Left hindlimb (tissue), 1 donor: Measurements from ENCODE around the gene GPR37L1.

Experiments
- DNase-seq: peaks from one replicate; pipeline ENCODE4 v3.0.0-alpha.2; 2018

GPR37L1 gene, protein sequence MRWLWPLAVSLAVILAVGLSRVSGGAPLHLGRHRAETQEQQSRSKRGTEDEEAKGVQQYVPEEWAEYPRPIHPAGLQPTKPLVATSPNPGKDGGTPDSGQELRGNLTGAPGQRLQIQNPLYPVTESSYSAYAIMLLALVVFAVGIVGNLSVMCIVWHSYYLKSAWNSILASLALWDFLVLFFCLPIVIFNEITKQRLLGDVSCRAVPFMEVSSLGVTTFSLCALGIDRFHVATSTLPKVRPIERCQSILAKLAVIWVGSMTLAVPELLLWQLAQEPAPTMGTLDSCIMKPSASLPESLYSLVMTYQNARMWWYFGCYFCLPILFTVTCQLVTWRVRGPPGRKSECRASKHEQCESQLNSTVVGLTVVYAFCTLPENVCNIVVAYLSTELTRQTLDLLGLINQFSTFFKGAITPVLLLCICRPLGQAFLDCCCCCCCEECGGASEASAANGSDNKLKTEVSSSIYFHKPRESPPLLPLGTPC

GRCh38 chr1:202122639-202123335 is at the start of gene GPR37L1:
Gene GPR37L1, plus strand, starts transcription at chr1:202122917. Its CDS starts 47 bp downstream, at chr1:202122964.
- no peak for DNase-seq

DNA sequence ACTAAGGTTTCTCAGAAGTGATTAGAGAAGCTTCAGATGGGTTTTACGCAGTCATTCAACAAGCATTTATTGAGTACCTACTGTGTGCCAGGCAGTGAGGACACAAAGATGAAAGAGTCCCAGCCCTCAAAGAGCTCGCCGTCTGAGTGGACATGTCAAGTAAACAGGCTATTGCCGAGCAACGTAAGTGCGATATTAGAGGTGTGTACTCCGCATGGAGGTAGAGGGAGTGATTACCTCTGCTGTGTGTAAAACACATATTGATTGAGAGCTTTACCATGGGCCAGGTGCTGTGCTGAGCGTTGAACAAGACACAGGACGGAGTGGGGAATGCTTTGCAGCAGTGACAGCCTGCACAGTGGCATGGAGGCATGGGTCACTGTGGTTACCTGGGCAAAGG is 49.5 kb upstream of the GPR37L1 start:
- no peak for DNase-seq

DNA sequence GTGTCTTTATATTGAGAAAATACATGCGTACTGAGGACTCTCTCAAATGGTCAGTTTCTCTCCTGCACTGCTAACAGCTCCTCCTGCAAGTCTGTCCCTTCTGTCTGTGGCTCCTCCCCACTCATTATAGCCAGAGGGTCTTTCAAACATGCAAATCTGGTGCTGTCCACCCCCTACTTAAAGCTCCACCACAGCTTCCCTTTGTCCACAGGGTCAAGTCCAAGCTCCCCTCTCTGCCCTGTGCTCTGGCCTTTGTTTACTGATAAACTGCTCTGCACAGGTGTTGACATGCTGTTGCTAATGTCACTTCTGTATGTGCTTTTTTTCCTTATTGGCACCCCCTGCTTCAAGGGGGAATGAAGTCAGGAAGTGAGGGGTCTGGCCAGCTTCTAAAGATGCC is 47.7 kb upstream of the GPR37L1 start:
- no peak for DNase-seq

DNA sequence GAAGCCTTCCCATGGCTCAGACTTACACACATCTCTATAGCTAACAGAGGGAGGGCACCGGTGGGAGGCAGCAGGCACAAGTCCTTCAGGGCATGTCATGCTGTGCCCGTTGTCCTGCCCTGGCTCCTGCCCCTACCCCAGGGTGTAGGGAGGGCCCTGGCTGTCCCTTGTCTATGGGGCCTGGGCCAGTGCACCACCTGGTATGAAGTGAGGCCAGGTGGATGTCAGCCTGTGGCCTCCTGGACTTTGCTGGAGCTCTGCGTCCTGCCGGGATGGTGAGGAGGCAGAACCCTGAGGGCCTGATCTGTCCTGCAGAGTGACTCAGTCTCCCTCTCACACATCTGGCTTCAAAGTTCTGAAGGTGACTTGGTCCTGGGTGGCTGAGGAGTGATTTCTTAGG is 47.3 kb upstream of the GPR37L1 start:
- DNase-seq = no peak

GRCh38 chr1:202076050-202076511 is 46.6 kb upstream of the GPR37L1 start:
- DNase-seq = no peak

- no peak for DNase-seq
Observed at GRCh38 chr1:202078241-202078640, 44.5 kb upstream of the GPR37L1 start.

DNA sequence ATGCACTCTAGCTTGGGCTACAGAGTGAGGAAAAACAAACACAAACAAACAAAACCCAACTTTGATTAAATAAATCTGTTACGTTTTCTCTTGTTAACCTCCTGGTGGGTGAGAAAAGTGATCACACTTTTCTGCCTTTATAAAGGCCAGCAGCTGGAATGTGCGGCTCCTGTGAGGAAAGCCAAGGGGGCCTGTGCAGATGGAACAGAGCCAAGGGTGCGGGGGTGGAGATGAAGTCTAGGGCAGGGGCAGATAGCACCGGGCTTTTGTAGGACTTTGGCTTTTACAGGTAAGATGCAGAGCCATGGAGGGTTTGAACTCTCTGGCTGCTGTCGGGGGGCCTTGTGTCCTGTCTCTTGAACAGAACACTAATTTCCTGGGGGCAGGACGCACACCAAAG is 40.7 kb upstream of the GPR37L1 start:
- no peak for DNase-seq

DNA sequence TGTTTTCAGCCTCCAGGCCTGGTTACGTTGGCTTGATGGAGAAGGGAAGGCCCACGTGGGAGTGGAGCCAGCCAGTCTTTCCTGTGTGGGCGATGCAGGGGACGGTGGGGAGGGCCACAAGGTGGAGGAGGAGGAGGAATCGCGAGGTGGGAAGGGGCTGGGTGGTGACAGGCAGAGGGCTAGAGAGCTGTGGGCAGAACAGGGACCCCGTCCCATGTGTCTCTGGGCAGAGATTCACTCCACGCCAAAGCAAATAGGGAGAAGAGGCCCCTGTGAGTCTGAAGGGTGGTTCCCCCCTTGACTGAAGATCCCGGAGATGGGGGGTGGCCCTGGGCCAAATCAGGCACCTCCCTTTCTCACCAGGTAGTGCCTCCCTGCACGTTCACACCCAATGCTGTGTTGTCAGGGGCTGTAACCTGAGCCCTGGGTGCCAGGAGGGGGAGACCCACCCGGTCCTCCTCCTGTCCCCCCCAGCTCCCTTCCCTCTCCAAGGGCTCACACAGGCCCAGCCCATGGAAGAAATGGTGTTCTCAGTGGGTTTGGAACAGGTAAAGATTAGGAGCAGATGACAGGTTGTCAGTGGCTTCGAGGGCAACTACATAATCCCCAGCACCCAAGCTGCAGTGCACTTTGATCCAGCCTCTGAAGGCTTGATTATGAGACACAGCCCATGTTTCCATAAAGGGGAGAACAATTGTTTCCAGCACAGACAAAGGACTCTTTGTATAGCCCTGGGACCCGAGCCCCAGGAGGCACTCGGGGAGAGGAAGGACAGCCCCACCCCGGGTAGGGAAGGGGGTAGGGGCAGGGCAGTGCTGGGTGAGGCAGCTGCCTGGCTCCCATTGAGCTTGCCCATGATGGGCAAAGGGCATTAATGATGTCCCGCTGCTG is 37.7 kb upstream of the GPR37L1 start:
- DNase-seq = no peak

DNA sequence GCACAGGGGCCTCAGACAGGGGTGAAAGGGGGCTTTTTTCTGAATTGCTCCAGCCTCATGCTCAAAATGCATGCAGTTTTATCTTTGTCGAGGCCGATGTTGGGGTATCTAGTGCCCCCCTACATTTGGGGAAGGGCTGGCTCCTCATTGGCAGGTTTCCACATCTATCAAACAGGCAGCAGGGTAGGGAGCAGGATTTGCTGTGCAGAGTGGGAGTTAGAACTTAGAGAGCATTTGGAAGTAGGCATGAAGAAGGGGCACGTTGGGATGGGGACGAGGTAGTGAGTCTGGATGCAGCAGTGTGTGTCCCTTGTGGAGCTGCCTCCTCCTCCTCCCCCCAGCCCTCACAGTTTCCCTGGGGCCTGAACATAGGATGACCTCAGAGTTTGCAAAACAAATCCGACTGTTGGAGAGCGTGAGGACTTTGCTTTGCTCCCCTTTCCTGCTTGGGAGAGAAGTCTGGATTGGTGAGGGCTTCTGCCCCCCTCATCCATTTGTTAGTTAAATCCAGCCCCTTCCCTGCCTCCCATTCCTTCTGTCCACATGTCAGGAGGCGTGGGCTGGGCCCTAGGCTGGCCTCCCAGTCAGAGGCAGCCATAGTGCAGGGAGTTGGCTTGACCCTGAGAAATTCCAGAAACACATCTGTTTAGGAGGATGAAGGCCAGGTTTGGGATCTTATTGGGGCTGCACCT is 36.9 kb upstream of the GPR37L1 start:
- no peak for DNase-seq

DNA sequence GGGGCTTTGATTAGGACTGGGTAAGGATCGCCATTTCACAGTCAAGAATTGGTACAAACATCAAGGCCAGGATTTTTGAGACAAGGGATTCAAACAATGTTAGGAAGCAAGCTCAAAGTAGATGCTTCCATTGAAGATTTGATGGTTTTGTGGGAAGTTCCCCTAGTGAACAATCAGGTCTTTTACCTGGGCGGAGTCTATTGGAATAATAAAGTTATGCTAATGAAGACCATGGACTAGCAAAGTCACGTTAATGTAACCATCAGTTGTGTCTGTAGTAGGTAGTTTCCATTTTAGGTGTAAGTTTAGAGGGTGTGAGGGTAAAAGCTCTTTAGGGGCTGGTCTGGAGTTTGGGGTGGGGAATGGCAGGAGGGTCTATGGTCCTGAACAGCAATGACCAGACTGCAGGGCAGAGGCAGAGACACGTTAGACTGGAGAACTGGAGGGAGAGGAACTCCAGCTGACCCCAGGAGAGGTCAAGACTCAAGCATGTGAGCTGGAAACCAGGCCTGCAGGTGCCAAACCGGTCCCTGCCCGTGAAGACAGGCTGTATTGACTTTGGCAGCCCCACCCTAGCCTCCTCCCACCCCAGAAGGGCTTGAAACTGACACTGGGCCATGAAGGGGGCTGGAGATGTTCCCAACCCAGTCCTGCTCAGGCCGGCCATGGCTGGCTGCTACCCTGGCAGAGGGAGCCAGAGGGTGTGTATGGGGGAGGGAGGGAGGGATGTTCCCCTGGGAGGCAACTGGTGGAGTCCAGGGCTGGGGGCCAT is 36.0 kb upstream of the GPR37L1 start:
- no peak for DNase-seq

DNA sequence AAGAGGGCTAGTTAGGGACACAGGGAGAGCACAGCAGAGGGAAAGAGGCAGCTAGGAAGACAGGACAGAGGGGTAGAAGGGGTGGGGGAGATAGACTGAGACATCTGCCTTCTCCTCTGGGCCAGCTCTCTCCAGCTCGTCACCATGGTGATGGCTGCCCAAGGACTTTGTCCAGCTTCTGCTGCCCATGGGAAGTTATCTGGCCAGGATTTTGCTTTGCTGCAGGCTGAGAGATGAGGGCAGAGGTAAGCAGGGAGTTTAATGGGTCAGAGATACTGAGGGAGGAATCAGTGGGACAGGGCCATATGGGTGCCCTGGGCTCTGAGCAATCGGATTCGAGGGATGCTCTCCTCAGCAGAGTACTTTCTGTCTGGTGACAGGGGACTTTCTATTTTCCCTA is 34.5 kb upstream of the GPR37L1 start:
- no peak for DNase-seq

DNA sequence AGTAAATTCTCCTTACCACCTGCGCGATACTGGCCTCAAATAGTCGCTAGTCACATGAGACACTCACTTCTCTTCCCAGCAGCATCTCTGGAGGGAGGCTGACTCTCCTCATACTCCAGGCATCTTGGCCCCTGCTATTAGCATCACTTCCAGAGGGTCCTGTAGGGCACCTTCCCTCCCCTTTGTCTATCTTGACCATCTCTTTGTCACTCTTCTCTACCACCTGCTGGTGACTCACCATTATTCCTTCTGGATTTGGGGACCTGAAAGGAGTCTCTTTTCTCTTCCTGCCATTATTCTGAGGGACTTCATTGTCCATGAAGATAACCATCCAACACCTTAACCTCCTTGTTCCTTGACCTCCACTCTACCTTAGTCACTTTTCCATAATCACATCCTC is 31.7 kb upstream of the GPR37L1 start:
- DNase-seq = no peak

GRCh38 chr1:202093858-202094257 is 28.9 kb upstream of the GPR37L1 start:
- no peak for DNase-seq

GRCh38 chr1:202101184-202101583 is 21.5 kb upstream of the GPR37L1 start:
- no peak for DNase-seq

DNA sequence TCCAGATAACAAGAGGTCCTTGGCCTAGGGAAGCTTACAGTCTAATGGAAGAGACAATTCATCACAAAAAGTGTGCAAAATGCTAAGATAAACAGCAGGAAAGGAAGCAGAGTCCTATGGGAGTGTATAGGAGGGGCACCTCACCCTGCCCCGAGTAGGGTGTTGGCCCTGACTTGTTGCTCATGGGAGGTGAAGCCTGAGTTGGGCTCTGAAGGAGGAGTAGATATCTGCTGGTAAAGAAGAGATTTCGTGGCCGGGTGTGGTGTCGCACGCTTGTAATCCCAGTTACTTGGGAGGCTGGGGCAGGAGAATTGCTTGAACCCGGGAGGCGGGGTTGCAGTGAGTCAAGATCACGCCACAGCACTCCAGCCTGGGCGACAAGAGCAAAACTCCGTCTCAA is 18.6 kb upstream of the GPR37L1 start:
- no peak for DNase-seq

GRCh38 chr1:202105571-202106339 is 17.0 kb upstream of the GPR37L1 start:
- DNase-seq = no peak

- DNase-seq = no peak
Observed at GRCh38 chr1:202106340-202107254, 16.1 kb upstream of the GPR37L1 start.

DNA sequence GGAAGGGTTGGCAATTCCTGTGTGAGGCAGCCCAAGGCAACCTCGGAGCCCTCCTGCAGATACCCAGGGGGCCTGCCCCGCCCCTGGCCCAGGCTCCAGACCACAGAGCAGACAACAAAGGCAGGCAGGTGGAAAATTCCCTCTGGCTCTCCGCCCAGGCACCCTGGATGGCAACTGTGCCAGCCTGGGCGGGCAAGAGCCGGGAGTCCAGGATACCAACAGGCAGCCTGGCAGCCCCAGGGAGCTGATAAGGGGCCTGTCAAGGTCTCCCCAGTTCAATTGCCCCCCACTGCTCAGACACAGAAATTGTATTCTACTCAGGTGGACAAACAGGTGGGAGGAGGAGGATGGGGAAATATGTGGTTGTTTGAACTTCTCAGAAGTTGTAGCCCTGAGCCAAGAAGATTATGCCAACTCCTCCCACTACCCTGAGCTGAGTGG is 15.4 kb upstream of the GPR37L1 start:
- no peak for DNase-seq
